Measurements from ENCODE around the gene IRF8.

IRF8 gene

DNA sequence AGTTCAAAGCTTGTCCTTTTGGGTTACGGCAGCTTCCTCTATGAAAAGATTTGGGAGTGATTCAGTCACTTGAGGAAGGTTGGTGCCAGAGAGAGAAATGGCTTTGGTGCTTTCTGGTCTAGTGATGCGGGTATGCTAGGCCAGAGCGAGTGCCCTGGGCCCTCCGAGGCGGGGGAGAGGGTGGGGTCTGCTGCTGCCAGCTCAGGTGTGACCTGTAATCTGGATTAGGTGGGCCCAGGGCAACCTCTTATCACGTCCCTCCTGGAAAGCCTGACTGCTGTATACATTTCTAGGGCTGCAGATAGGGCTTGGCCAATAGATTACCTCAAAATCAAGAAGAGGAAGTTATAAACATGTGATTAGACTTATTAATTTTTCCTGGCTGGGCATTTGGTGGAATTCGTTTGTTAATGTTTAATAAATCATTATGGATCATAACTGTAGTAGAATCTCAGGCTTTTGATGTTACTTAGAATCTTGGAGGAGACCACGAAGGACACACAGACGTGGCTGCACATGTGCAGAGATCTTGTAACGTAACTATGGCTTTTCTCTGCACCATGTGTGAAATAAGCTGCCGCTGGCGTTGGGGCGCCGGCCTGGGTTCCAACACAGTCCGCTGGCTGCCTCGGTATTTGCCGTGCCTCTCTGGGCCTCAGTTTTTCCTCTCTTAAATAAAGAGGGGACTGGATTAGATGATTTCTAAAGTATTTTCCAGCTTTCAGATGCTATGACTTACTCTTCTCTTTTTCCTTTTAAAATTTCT, 1.2 kb downstream of the IRF8 start:
- peak overlapping the region; percentile 73 for H3K4me3 ChIP-seq (ENCODE audit: low read depth, low read length)
- peak; percentile 38 for DNase-seq (ENCODE audit: low read depth)
- TF ChIP-seq POLR2A (IDR thresholded peaks at IDR 0.05; ENCODE audit: extremely low read depth, insufficient read length) (no peak), MYC (IDR thresholded peaks at IDR 0.05; ENCODE audit: low read depth, low read length) (no peak)
- TF ChIP-seq, protein P1, sequence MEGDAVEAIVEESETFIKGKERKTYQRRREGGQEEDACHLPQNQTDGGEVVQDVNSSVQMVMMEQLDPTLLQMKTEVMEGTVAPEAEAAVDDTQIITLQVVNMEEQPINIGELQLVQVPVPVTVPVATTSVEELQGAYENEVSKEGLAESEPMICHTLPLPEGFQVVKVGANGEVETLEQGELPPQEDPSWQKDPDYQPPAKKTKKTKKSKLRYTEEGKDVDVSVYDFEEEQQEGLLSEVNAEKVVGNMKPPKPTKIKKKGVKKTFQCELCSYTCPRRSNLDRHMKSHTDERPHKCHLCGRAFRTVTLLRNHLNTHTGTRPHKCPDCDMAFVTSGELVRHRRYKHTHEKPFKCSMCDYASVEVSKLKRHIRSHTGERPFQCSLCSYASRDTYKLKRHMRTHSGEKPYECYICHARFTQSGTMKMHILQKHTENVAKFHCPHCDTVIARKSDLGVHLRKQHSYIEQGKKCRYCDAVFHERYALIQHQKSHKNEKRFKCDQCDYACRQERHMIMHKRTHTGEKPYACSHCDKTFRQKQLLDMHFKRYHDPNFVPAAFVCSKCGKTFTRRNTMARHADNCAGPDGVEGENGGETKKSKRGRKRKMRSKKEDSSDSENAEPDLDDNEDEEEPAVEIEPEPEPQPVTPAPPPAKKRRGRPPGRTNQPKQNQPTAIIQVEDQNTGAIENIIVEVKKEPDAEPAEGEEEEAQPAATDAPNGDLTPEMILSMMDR (IDR thresholded peaks at IDR 0.05; ENCODE audit: low read depth, low read length) = no peak
- TF ChIP-seq, protein P2, sequence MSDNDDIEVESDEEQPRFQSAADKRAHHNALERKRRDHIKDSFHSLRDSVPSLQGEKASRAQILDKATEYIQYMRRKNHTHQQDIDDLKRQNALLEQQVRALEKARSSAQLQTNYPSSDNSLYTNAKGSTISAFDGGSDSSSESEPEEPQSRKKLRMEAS (IDR thresholded peaks at IDR 0.05; ENCODE audit: low read depth, low read length) = no peak

DNA sequence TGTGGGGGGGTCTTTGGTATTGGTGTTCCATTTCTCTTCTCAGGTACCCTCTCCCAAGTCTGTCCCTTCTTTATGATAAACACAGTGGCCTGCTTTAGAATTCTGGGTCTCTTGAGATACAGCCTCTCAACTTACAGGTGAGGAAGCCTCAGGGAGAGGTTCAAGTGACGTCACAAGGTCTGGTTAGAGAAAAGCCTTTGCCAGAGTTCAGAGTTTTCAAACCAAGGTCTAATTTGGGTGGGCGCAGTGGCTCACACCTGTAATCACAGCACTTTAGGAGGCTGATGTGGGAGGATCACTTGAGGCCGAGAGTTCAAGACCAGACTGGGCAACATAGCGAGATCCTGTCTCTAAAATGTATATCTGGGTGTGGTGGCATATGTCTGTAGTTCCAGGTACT, 2.1 kb downstream of the IRF8 start:
- TF ChIP-seq MYC (IDR thresholded peaks at IDR 0.05; ENCODE audit: low read depth, low read length) = no peak
- TF ChIP-seq, protein P2 (IDR thresholded peaks at IDR 0.05; ENCODE audit: low read depth, low read length) = no peak
- TF ChIP-seq, protein P1 (IDR thresholded peaks at IDR 0.05; ENCODE audit: low read depth, low read length) = no peak
- TF ChIP-seq POLR2A (IDR thresholded peaks at IDR 0.05; ENCODE audit: extremely low read depth, insufficient read length) = no peak
- no peak overlapping the region for H3K4me3 ChIP-seq (ENCODE audit: low read depth, low read length)
- no peak for DNase-seq (ENCODE audit: low read depth)

DNA sequence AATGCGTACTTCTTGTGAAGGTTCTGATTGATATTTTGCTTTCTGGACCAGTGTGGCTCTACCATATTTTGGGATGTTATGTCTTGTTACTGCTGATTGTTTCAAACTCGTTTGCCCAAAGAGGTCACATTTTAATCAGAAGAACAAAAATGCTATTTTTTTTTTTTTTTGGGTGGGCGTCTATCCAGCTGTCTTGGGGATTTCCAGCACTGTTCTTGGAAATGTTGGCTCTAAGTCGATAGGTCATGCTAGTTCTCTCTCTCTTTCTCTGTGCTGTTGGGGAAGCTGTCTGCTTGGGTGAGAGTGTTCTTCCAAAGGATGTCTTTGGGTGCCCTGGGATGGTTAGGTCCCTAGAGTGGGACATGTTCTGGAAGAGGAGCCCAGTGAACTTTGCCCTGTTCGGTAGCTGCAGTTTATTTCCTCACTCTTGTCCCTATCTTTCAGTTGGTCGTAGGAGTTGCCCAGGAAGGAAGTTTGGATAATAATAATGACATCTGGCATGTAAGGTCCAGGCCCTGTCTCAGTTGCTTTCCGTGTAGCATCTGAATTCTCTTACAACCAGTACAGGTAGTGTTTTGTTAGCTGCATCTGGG, 2.9 kb downstream of the IRF8 start:
- no peak overlapping the region for H3K4me3 ChIP-seq (ENCODE audit: low read depth, low read length)

DNA sequence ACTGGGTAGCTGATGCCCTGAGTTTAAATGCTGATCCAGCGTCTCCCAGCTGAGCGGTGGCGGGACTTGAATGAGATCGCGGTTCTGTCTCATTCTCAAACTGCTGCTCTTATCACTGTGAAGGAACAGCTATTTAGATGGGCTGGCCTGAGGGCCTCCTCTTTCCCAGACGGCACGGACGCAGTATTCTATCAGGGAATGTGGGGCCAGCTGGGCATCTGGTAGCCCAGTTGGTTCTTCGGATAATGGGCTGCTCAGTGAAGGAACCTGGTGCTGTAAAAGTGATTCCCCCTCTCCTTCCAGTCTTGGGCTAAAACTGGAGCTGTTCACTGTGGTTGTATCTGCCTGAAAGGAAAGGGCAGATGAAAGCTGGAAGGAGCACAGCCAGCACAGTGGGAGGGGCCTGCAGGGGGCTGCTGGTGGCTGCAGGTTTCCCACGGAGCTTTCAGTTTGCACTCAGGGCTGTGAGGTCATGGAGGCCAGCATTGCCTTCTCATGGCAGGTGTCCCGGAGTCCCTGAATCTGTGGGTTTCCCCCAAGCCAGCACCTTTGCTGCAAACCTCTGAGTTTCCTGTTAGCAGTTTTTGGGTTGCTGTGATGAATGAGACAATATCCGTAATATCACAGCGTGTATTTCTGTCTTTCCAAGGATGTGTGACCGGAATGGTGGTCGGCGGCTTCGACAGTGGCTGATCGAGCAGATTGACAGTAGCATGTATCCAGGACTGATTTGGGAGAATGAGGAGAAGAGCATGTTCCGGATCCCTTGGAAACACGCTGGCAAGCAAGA, 3.6 kb downstream of the IRF8 start:
- no peak overlapping the region for H3K4me3 ChIP-seq (ENCODE audit: low read depth, low read length)
- DNase-seq (ENCODE audit: low read depth) = no peak
- no peak for TF ChIP-seq POLR2A (IDR thresholded peaks at IDR 0.05; ENCODE audit: extremely low read depth, insufficient read length)
- TF ChIP-seq MYC (IDR thresholded peaks at IDR 0.05; ENCODE audit: low read depth, low read length) = no peak
- TF ChIP-seq, protein P2 (IDR thresholded peaks at IDR 0.05; ENCODE audit: low read depth, low read length) = no peak
- TF ChIP-seq, protein P1 (IDR thresholded peaks at IDR 0.05; ENCODE audit: low read depth, low read length) = no peak

More for the DNA sequence above, 2.9 kb downstream of the IRF8 start:
- TF ChIP-seq POLR2A (IDR thresholded peaks at IDR 0.05; ENCODE audit: extremely low read depth, insufficient read length) (no peak), MYC (IDR thresholded peaks at IDR 0.05; ENCODE audit: low read depth, low read length) (no peak)
- TF ChIP-seq, protein P1 (IDR thresholded peaks at IDR 0.05; ENCODE audit: low read depth, low read length) = no peak
- TF ChIP-seq, protein P2 (IDR thresholded peaks at IDR 0.05; ENCODE audit: low read depth, low read length) = no peak
- DNase-seq (ENCODE audit: low read depth) = no peak

DNA sequence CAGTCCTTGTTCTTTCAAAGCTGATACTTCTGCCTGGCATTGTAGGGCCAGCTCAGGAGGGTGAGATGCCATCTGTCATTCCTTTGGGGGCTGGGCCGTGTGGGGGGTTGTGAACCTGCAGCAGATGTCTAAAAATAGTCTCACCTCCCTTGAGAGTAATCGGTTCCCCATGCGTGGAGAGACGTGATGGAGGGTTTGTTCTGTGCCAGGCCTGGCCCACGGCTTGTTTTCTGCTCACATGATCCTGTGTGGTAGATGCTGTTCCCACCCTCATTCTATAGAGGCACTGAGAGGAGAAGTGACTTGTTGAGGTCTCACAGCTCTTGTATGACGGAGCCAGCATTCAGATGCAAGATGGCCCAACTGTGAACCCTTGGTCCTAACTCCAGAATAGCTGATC, 4.6 kb downstream of the IRF8 start:
- DNase-seq (ENCODE audit: low read depth) = no peak

More for the DNA sequence above, 4.6 kb downstream of the IRF8 start:
- no peak overlapping the region for H3K4me3 ChIP-seq (ENCODE audit: low read depth, low read length)
- TF ChIP-seq, protein P2 (IDR thresholded peaks at IDR 0.05; ENCODE audit: low read depth, low read length) = no peak
- no peak for TF ChIP-seq MYC (IDR thresholded peaks at IDR 0.05; ENCODE audit: low read depth, low read length)
- TF ChIP-seq, protein P1 (IDR thresholded peaks at IDR 0.05; ENCODE audit: low read depth, low read length) = no peak
- TF ChIP-seq POLR2A (IDR thresholded peaks at IDR 0.05; ENCODE audit: extremely low read depth, insufficient read length) = no peak
